NK-92 treated with Interleukin-12 subunit alpha and Interleukin-12 subunit beta, amount 100 ng/mL, for 24 hours (cell line): ENCODE results near the gene LRRK2.
"Not testable (repeated sequence)": the region's sequence is repeated elsewhere in the genome, so short reads cannot be mapped to it uniquely, and the experiment has no call there.

Experiments used
- DNase-seq: peaks from one replicate; lab custom pipeline; 2025; lab: John Stamatoyannopoulos, UW

Gene LRRK2

DNA sequence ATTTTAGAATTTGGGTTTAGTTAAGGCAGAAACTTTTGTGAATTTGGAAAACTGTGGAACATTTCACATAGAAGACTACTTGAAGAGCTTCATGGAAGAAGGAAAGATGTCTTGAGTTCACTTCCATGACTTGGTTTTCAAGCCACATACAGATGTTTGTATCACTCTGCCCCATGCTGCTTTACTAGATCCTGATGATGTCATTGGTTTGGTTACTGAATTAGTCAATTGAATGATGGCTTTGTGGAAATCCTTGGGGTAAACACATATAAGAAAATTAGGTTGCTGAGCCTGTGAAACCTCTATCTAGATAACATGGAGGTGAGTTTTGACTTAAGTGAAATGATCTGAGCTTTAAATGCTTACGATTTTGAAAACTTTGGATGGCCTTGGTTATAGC lies 90.6 kb downstream of the LRRK2 start:
- DNase-seq = no peak

GRCh38 chr12:40324261-40324660 lies 99.5 kb downstream of the LRRK2 start:
- DNase-seq = no peak

GRCh38 chr12:40325349-40325960 lies 100.7 kb downstream of the LRRK2 start:
- no peak for DNase-seq

DNA sequence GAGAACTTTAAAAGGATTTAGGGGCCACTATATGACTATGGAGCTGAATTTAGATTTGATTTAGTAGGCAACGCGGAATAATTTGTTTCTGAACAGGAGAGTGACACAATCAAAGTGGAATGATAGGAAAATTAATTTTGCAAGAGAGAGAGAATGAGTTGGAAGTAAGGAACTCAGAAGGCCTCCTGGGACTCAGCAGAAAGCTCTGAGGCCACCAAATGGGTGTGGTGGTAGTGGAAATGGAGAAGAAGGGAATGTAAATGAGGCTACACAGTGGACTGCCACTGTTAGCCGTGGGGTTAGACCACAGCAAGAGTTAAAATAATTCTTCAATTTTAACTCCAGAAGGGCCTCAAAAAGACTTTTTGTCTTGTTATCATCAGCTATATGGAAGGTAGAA lies 102.7 kb downstream of the LRRK2 start:
- no peak for DNase-seq

- no peak for DNase-seq
These were observed 105.4 kb downstream of the LRRK2 start for GRCh38 chr12:40330180-40330579.

DNA sequence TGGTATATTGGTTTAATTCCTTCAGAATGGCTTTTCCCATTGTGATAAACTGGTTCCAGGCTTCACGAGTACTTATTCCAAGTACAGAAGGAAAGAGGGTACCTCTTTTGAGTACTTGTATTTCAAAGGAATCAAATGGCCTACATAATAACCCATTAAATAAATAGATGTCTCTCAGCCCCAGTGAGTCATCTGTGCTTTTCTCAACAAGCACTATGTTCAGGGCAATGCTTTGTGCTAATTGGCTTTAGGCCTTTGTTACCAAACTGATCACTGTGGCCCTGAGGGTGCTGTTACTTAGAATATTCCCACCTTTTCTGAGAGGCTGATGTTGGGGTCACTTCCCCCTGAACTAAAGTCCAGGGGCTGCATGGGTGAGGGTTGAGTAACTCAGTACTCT lies 107.1 kb downstream of the LRRK2 start:
- no peak for DNase-seq

DNA sequence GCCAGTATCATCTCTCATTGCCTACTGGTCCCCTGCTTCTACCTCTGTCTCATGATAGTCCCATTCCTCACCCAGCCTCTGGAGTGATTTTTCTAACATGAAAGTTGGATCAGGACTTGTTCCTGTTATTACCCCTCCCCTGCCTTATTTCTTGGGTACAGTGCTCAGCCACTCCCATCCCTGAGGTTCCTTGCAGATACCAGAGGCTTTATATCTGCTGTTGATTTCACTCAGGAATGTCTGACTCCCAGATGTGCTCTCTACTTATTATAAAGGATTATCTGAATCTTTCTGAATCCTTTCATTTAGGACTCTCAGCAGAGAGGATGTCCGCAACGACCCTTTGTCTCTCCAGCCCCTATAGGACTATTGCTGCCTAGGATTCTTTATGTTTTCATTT lies 111.2 kb downstream of the LRRK2 start:
- DNase-seq = no peak

GRCh38 chr12:40336573-40337199 lies 111.9 kb downstream of the LRRK2 start:
- no peak for DNase-seq

- DNase-seq = no peak
These were observed 113.3 kb downstream of the LRRK2 start for GRCh38 chr12:40338071-40338470.

GRCh38 chr12:40338621-40339020 lies 113.8 kb downstream of the LRRK2 start:
- DNase-seq = no peak

GRCh38 chr12:40342010-40342409 lies 117.2 kb downstream of the LRRK2 start:
- no peak for DNase-seq

DNA sequence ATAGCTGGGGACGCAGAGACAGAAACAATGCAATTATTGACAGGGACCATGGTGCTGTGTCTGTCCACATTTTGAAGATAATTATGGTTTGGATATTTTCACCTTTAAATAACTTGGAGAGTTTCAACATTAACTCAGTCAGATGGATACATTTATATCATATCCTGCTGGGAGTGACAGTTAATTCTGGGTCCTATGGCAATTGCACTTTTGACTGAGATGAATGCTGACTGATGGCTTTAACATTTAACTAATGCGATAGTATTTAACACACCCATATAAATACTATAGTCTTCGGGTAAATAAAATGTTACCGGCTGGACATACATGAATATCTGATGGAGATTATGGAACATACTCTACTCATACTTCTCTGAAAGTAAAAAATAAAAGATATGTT lies 118.3 kb downstream of the LRRK2 start:
- no peak for DNase-seq

DNA sequence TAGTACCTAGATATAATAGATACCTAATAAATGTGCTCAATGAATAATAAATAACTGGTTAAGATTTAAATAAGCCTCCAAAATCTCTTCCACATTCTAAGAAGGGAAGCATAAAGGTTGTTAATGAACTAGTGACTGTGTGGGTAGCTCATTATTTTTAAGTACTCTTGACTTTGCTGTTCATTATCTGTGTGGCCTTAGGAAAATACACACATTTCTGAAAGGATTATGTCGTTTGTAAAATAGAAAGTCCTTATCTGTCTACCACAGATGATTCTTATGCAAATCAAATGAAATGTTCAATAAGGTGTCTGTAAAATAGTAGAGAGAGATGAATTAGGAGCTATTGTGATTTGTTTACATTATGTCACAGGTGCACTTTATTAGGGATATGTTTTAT lies 119.5 kb downstream of the LRRK2 start:
- DNase-seq = no peak

- DNase-seq = no peak
These were observed 127.2 kb downstream of the LRRK2 start for GRCh38 chr12:40351976-40352375.

- no peak for DNase-seq
These were observed 150.3 kb downstream of the LRRK2 start for GRCh38 chr12:40375076-40375475.

DNA sequence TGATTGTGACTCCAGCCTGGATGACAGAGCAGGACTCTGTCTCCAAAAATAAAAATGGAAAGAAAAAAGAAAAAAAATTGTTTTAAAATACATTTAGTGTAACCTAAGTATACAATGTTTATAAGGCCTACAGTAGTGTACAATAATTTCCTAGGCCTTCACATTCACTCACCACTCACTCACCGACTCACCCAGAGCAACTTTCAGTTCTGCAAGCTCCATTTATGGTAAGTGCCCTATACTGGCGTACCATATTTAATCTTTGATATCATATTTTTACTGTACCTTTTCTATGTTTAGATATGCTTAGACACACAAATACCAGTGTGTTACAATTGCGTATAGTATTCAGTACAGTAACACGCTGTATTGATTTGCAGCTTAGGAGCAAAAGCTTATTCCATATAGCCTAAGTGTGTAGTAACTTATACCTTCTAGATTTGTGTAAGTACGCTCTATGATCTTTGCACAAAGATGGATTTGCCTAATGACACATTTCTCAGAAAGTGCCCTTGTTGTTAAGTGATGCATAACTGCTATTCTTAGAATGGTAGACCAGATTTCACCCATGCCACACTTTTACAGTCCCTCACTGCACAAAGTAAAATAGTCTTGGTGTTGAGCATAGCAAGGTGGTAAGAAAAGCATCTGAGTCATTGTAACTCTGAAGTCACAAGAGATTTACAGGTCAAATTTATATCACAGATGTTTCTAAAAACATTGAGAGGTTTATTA lies 151.9 kb downstream of the LRRK2 start:
- DNase-seq = no peak

- DNase-seq = no peak
These were observed 153.9 kb downstream of the LRRK2 start for GRCh38 chr12:40378691-40379090.

- DNase-seq = no peak
These were observed 157.4 kb downstream of the LRRK2 start for GRCh38 chr12:40382217-40382616.

DNA sequence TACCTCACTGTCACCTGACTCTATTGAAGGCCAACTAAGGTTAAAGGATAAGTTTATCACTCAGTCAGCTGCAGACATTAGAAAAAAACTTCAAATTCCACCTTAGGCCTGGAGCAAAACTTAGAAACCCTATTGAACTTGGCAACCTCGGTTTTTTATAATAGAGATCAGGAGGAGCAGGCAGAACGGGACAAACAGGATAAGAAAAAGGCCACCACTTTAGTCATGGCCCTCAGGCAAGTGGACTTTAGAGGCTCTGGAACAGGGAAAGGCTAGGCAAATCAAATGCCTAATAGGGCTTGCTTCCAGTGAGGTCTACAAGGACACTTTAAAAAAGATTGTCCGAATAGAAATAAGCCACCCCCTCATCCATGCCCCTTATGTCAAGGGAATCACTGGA lies 162.5 kb downstream of the LRRK2 start:
- DNase-seq = not testable (repeated sequence)

DNA sequence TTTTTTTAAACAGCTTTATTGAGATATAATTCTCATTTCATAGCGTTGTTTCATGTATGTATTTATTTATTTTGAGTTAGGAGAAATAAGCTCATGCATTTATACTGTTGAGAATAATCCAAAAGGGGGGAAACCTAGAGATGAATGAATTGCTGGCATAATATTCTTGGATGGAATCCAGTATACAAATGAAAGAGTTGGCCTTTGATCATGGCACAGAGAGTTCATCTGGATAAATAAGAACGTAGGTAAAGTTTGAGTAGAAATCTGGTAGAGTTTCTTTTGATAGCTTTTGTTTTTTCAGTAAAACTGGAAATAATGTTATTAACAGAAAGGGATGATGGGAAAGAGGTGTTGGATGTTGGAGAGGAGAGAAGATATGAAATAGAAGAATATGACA lies 166.2 kb downstream of the LRRK2 start:
- no peak for DNase-seq

DNA sequence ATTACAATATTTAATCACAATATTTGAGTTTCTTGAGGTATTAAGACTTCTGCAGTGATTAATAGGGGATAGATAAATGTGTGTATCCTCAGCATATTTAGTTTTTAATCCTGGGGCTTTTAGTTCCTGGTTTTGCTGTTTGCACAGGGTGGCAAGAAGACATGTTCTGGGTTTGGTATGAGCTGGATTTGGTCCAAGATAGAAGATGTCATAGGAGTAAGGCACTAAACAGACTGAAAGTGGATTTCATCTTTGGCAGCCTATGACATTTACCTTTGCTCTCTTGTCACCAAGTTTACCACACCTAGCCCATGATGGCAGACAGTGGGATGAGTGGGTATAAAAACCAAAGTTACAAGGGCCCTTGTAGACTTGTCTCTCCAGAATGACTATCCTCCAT lies 168.2 kb downstream of the LRRK2 start:
- DNase-seq = no peak

- no peak for DNase-seq
These were observed 174.9 kb downstream of the LRRK2 start for GRCh38 chr12:40399656-40400055.

GRCh38 chr12:40405419-40405818 lies 180.6 kb downstream of the LRRK2 start:
- no peak for DNase-seq
